NCI-H187 treated with DMSO at 0.1 percent for 48 hours (cell line): Measurements from ENCODE around the gene GLRB.
"Not testable (repeated sequence)": the region's sequence is repeated elsewhere in the genome, so short reads cannot be mapped to it uniquely, and the experiment has no call there.

ENCODE experiments used
- DNase-seq: peaks from one replicate; lab custom pipeline; 2025; lab: John Stamatoyannopoulos, UW

GLRB gene

DNA sequence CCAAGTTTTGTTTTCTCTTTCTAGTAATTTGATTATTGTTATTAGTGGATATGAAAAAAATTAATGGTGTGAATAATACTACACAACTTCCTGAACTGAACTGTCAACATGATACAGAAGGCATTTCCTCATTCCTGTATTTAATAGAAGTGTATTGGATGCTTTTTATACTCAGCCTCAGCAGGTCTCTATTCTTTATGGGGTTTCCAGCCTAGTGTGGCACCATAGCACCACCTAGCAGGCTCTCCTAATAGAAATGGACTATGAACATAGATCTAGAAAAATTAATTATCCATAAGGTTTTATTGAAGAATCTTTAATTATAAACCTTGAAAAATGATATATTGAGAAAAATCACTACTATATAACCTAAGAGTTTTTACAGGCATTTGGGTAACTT is 52.4 kb downstream of the GLRB start:
- DNase-seq: no peak

DNA sequence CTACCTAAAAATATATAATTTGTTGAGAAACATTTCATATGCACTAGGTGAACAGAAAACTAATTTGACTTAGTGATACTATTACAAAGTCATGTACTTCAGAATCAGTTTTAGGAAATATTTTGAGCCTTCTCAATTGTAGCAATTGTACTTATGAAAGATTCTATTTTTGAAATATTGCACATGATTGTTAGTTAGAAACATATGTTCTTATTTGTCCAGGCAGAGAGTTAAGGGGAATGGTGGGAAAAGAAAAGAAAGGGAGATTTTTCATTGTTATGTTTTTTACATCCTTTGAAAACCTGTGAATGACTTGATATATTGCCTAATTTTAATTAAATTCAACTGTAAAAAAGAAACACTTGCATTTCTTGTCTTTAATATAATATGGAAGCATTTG is 66.0 kb downstream of the GLRB start:
- DNase-seq: no peak

DNA sequence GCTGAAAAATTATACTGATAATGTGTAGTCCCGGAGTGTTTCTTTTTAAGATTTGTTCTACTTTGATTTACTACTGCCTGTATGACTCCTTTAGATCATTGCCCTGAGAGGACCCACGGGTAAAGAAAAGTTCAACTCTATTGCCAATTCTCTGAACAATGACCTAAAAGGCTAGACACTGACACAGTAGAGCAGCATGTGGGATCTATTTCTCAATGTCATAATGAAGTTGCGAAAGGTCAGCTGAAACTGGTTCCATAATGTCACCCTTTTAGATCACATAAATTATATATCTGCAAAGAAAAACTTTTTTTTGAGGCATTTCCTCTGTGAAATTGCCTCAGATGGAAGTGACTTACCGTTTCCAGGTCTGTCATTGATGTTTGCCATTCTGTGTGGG is 67.4 kb downstream of the GLRB start:
- no peak for DNase-seq

DNA sequence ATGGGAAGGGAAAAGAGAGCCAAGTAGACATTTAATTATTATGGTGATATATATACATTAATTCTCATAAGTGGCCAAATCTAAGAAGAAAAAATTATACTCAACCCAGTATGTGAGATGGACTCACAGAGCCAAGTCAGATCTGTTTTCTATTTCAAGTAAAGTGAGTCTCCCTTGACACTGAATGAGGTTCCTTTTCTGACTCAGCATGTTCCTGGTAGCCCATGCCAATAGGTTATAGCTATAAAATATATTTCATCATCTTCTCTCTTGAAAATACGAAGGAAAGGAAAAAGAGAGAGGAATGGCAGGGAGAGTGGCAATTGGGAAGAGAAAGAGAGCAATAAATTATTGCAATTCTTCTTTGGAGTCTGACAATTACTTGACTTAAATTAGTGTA is 75.8 kb downstream of the GLRB start:
- no peak for DNase-seq

DNA sequence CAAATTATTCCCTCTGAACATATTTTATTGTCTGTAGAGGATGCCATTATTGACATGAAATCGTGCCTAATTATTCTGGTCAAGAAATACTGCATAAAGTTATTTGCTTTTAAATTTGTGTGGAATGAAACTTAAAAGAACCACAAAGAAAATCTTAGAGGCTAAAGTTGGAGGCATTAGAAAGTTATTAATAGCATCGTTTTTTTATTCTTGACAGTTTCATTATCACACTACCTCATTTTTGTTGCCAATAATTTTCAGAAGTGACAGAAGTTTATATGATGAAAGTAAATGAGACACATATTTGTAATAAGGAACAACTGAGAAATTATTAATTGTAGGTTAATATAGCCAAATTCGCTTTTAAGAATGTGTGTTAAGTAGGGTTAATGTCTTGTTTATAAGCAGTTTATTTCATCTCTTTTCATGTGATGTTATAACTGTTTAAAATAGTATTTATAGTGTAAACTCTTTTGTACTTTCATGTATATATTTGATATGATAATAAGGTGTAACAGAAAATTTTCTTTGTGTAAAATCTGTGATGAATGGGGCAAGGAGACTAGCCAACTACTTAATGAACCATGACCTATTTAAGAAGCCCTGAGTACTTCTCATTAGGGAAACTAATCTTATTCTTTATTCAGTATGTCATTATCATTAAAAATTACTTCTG is 90.1 kb downstream of the GLRB start:
- no peak for DNase-seq

DNA sequence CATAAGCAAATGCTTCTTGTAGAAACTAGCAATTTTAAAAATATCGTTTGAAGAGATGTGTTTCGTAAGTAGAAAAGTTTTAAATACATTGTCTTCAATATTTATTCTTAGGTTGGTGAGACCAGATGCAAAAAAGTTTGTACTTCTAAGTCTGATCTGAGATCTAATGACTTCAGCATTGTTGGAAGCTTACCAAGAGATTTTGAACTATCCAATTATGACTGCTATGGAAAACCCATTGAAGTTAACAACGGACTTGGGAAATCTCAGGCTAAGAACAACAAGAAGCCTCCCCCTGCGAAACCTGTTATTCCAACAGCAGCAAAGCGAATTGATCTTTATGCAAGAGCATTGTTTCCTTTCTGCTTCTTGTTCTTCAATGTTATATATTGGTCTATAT is 94.4 kb downstream of the GLRB start:
- DNase-seq: no peak

DNA sequence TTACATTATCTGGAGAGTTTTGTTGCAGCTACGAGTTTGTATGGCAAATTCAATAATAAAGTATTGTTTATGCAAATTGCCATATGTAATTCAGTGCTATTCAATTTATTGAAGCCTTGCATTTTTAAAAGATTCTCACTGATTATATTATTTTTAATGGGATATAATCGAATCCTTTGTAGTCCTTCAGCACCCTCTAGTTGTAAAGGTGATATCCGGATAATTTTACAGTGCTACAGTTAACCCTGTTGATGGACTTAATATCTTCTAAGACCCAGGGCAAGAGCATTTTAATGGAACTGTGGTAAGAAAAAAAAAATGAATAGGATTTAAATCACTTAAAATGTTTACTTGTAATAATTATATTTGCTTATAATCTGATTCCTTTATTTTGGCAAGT is 96.1 kb downstream of the GLRB start:
- DNase-seq: no peak

DNA sequence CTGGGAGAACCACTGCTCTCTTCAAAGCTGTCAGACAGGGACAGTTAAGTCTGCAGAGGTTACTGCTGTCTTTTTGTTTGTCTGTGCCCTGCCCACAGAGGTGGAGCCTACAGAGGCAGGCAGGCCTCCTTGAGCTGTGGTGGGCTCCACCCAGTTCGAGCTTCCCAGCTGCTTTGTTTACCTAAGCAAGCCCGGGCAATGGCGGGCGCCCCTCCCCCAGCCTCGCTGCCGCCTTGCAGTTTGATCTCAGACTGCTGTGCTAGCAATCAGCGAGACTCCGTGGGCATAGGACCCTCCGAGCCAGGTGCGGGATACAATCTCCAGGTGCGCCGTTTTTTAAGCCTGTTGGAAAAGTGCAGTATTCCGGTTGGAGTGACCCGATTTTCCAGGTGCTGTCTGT is 104.3 kb downstream of the GLRB start:
- DNase-seq: not testable (repeated sequence)

DNA sequence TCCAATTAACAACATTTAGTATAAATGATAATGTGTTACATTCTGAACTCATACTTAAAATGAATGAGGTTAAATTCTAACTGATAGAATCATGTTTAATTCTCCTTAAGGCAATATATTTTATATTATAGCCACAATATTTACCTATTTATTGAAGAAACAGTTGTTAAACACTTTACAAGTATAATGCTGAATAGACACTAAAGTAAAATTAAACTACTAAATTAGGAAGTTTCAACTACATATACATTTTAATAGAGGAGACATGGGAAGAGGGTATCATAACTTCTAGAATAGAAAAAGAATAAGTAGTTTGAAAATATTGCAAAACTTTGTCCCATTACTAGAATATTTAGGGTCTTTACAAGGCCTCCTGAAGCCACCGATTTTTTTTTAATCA is 108.3 kb downstream of the GLRB start:
- DNase-seq: no peak

DNA sequence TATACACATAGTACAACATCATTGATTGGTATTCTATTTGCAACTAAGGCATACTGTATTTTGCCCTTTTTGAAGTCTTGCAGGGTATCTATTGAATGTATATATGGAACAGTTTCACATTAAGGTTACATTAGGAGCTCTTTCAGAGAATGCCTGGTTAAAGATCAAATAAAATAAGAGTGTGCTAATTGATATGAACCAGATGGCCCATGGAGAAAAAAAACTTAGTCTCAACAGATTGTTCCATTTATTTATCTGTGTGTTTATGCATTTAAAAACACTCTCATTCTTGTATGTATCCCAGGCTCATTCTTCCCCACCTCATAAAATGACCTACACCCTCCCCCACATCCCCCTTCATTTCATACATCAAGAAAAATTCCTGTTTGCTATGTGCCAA is 109.4 kb downstream of the GLRB start:
- no peak for DNase-seq

DNA sequence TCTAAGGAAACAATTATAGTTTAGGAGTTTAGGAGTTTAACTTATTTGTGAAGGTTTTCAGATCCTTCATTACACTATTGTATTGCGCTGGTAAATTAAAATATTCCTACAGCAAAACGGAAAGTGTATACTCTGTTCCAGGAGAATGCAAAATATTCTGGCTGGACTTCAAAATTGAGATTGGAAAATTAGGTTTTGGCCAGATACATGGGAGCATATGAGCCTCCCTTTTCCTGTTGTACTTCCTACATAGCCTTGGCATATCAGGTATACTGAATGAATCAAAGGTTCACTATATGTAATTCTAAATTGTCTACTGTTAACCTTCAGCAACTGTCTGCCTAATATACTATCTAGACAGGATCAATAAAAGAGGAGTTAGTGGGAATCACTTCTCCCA is 119.4 kb downstream of the GLRB start:
- no peak for DNase-seq

DNA sequence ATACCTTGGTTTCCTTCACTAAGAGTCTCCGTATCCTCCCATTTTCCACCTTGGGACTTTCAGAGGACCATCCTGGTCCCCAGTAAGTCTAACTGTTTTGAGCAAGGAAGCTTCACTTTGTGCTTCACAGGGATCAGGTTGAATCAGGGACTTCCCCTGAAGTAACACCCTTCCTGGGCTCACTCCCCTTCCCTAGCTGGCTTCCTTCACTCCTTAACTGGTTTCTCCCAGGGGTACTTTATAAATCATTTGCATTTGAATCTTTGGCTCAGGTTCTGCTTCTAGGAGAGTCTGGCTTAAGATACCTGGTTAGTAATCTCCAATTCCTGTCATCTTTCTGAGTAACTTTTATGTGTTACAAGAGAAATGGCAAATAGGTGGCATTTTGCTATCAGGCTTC is 120.1 kb downstream of the GLRB start:
- no peak for DNase-seq

DNA sequence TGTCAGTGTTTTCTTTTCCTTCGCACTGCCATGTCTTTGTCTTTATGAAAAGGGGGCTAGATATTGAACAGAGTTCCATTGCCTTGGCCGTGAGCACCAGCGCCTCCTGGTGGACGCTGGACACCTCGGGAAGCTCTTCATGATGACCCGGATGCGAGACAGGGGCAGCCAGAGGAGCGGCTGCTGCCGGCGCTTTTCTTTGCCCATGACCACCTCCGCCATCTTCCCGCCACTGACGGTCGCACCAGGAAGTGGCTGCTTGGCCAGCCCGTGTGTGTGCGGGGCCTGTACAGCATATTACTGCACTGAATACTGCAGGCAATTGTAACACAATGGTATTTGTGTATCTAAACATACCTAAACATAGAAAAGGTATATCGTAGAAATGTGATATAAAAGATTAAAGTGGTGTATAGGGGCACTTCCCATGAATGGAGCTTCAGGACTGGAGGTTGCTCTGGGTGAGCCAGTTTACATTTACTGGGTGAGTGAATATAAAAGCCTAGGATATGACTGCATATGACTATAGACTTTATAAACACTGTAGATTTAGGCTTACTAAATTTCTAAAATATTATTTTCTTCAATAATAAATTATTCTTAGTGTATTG is 128.8 kb downstream of the GLRB start:
- no peak for DNase-seq

DNA sequence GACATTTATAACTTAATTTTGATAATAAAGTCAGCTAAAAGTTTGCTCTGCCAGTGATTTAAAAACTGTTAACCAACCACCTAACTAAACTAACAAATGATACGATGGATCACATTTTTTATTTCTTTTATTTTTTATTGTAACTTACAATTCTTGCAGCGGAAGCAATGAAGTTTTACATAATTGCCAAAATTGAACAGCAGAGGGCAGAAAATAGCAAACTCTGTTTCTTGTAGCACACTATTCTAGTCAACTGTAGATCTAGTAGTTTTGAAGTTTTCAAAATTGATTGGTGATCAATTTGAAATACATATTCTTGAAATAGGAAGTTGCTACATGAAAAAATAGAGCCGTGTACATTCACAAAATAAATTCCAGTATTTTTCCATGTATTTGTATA is 141.8 kb downstream of the GLRB start:
- DNase-seq: no peak

DNA sequence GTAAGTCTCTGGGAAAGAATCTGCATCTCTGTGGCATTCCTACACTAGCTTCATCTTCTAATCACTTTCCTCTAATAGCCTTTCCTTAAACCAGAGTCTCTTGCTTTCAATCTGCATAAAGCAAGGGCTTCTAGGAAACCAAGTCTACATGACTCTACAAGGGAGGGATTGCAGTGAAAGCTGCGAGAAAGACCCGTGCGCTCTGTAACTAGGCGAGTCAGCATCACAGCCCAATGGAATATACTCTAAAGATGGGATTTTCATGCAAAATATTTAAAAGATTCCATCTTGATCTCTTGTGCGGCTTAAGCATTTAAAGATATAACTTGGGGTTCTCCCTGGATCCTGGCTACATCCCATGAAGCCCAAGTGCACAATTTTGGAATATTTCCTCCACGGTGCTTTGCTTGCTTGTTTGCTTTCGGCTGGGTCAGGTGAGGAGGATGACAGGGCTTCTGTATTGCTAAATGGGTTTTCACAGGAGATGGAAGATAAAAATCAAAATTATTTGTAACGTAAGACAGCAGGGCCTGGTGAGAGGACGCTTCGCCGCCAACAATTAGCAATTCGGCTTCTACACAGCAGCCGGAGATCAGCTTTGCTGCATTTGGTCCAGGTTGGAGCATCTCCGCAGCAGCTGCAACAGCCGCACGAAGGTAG is 143.9 kb downstream of the GLRB start:
- DNase-seq: no peak

DNA sequence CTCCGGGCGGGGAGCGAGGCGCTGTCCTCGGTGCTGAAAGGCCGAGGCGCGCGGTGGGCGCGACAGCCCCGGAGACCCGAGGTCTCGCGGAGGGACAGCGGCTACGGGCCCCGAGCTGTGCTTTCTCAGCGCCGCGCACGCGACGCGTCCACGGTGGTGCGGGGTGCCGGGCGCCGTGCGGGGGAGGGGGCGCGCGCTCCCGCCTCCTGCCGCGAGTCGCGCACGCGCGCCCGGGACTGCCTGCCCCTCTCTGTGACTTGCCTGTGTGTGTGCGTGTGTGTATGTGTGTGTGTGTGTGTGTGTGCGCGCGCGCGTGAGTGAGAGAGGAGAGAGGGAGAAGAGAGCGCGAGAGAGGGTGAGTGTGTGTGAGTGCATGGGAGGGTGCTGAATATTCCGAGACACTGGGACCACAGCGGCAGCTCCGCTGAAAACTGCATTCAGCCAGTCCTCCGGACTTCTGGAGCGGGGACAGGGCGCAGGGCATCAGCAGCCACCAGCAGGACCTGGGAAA is 144.5 kb downstream of the GLRB start, which contains the start of gene GRIA2:
Gene GRIA2, plus strand, starts transcription at position 358 of the 511 bp plus-strand sequence. CDS start 315 bp downstream, outside the sequence.
- DNase-seq: no peak

DNA sequence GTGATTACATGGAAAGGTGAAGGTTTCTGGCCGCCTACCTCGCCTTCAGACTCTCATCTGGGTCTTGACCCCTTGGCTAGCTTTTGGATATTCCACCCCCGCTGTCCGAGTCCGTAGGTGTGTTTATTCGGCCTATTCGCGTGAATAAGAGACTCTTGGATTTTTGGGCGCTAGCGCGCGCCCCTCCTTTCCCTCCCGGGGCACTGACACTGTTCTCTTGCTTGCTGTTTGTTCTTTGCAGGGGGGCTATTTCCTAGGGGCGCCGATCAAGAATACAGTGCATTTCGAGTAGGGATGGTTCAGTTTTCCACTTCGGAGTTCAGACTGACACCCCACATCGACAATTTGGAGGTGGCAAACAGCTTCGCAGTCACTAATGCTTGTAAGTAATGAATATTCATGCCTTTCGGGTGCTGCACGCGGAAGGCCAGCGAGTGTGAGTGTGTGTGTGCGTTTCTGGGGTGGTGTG is 145.5 kb downstream of the GLRB start:
- no peak for DNase-seq
